Measurements from ENCODE around the gene WDR55. TPM values are rescaled to one million over a fixed set of nuclear protein-coding genes. Genes with fewer than 3 reads are reported as not detected.

WDR55 gene
- total and polyA plus RNA-seq, 2 of the 13 experiments (the other 11 are each of a cell fraction or from before 2014, with no cell fraction given) = 17.7 to 18.2 TPM

GRCh38 chr5:140630292-140631035 is 34.2 kb upstream of the WDR55 start (continued):
- TF ChIP-seq, protein P1, sequence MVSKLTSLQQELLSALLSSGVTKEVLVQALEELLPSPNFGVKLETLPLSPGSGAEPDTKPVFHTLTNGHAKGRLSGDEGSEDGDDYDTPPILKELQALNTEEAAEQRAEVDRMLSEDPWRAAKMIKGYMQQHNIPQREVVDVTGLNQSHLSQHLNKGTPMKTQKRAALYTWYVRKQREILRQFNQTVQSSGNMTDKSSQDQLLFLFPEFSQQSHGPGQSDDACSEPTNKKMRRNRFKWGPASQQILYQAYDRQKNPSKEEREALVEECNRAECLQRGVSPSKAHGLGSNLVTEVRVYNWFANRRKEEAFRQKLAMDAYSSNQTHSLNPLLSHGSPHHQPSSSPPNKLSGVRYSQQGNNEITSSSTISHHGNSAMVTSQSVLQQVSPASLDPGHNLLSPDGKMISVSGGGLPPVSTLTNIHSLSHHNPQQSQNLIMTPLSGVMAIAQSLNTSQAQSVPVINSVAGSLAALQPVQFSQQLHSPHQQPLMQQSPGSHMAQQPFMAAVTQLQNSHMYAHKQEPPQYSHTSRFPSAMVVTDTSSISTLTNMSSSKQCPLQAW (CRISPR knock-in tag; IDR thresholded peaks at IDR 0.05) = no peak
- TF ChIP-seq ZBTB42 (CRISPR knock-in tag; IDR thresholded peaks at IDR 0.05) (no peak), HIVEP1 (CRISPR knock-in tag; IDR thresholded peaks at IDR 0.05) (no peak), ATF3 (CRISPR knock-in tag; IDR thresholded peaks at IDR 0.05) (no peak), HNF1A (IDR thresholded peaks at IDR 0.05; ENCODE audit: low read depth) (no peak), HNF1A (CRISPR knock-in tag; IDR thresholded peaks at IDR 0.05; ENCODE audit: borderline replicate concordance) (no peak), KDM5A (IDR thresholded peaks at IDR 0.05; ENCODE audit: borderline replicate concordance, low read length) (no peak), ZEB1 (IDR thresholded peaks at IDR 0.05; ENCODE audit: insufficient replicate concordance, low read depth) (no peak), NFATC3 (CRISPR knock-in tag; IDR thresholded peaks at IDR 0.05) (no peak), GATAD2A (CRISPR knock-in tag; IDR thresholded peaks at IDR 0.05) (no peak)
- TF ChIP-seq, protein P2, sequence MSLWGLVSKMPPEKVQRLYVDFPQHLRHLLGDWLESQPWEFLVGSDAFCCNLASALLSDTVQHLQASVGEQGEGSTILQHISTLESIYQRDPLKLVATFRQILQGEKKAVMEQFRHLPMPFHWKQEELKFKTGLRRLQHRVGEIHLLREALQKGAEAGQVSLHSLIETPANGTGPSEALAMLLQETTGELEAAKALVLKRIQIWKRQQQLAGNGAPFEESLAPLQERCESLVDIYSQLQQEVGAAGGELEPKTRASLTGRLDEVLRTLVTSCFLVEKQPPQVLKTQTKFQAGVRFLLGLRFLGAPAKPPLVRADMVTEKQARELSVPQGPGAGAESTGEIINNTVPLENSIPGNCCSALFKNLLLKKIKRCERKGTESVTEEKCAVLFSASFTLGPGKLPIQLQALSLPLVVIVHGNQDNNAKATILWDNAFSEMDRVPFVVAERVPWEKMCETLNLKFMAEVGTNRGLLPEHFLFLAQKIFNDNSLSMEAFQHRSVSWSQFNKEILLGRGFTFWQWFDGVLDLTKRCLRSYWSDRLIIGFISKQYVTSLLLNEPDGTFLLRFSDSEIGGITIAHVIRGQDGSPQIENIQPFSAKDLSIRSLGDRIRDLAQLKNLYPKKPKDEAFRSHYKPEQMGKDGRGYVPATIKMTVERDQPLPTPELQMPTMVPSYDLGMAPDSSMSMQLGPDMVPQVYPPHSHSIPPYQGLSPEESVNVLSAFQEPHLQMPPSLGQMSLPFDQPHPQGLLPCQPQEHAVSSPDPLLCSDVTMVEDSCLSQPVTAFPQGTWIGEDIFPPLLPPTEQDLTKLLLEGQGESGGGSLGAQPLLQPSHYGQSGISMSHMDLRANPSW (CRISPR knock-in tag; IDR thresholded peaks at IDR 0.05; ENCODE audit: borderline replicate concordance) = no peak
- TF ChIP-seq, protein P3, sequence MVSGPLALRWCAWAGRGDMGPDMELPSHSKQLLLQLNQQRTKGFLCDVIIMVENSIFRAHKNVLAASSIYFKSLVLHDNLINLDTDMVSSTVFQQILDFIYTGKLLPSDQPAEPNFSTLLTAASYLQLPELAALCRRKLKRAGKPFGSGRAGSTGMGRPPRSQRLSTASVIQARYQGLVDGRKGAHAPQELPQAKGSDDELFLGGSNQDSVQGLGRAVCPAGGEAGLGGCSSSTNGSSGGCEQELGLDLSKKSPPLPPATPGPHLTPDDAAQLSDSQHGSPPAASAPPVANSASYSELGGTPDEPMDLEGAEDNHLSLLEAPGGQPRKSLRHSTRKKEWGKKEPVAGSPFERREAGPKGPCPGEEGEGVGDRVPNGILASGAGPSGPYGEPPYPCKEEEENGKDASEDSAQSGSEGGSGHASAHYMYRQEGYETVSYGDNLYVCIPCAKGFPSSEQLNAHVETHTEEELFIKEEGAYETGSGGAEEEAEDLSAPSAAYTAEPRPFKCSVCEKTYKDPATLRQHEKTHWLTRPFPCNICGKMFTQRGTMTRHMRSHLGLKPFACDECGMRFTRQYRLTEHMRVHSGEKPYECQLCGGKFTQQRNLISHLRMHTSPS (CRISPR knock-in tag; IDR thresholded peaks at IDR 0.05; ENCODE audit: low read depth) = no peak
- TF ChIP-seq, protein P4, sequence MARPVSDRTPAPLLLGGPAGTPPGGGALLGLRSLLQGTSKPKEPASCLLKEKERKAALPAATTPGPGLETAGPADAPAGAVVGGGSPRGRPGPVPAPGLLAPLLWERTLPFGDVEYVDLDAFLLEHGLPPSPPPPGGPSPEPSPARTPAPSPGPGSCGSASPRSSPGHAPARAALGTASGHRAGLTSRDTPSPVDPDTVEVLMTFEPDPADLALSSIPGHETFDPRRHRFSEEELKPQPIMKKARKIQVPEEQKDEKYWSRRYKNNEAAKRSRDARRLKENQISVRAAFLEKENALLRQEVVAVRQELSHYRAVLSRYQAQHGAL (CRISPR knock-in tag; IDR thresholded peaks at IDR 0.05; ENCODE audit: not compliant biosample characterization) = no peak

Measured in HepG2 (cell line).